Left colon (tissue), 2 donors: ENCODE results near the gene ARL16. TPM values are rescaled to one million over a fixed set of nuclear protein-coding genes. Genes with fewer than 3 reads are reported as not detected.

ENCODE experiments used
- ATAC-seq: fragments of 200-7000 bp; cut with Tn5 transposase; one replicate; pipeline ENCODE4 v1.9.1; 2020; ENCODE audit warnings: mild to moderate bottlenecking, moderate library complexity
- DNase-seq, 2 donors: peaks; one replicate each; pipeline ENCODE4 v3.0.0-alpha.2; 2020
- intact Hi-C, 2 donors: fragments of 100-400 bp; cut with DNase I in 1 of 2; cut with micrococcal nuclease in 1 of 2; formaldehyde crosslinking; loops; one replicate each; pipeline versions ENCODE4 v1.11.2 to v1.14.0; 2022; cut with DNase I, micrococcal nuclease
- total RNA-seq, 2 donors: library from RNA; stranded (reverse); fragmentation: NEBNext Ultra II Directional; extraction: Animal tissue kit (Norgen Biotek cat#: 25700); gene quantifications; one replicate each; pipeline ENCODE4 v1.2.1, GENCODE V29; 2021
- donor health status: DM: no; HTN: no; CAD: no.
- donor health status: DM: yes; HTN: yes; CAD: no.

Gene ARL16
- total RNA-seq, 2 donors from 2014 or later, result 14.3 to 30.5 TPM

DNA sequence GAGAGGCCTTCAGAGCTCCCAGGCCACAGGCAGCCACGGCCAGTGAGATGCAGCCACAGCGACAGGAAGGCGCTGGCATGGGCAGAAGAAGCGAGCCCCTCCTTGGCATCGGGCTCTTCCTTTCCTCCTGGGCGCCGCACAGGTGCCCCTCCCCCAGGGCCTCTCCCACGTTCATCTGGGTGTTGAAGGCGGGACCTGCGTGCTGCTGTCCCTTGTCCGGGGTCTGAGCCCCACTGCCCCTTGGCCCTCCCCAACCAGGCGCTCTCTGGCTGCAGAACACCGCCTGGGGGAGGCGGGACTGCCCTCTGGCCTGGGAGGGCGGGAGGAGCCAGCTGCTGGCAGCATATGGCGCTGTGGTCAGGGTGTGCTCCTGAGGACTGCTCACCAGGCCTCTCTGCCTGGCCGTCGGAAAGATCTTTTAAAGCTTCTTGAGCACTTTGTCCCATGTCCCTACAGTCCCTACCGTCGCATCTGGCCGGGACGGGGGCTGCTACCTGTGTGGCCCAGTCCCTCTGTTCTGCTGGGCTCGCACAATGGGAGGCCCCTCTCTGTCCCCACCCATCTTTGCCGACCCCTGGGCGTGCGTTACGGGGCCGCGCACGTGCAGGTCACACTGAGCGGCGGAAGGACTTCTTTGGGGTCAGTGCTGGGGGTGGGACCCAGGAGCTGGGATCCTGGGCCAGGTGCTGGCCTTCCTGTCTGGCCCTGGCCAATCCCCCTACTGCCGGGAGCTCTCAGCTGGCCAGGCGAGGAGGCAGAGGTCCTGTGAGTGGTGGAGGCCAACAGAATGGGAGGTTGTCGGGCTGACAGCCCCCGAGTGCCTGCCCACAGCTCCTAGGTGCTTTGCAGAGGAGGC lies 30.2 kb upstream of the ARL16 start:
- DNase-seq (peak; percentile 74 to 78), ATAC-seq (peak; percentile 59)
- intact Hi-C loops, result no loop called here

DNA sequence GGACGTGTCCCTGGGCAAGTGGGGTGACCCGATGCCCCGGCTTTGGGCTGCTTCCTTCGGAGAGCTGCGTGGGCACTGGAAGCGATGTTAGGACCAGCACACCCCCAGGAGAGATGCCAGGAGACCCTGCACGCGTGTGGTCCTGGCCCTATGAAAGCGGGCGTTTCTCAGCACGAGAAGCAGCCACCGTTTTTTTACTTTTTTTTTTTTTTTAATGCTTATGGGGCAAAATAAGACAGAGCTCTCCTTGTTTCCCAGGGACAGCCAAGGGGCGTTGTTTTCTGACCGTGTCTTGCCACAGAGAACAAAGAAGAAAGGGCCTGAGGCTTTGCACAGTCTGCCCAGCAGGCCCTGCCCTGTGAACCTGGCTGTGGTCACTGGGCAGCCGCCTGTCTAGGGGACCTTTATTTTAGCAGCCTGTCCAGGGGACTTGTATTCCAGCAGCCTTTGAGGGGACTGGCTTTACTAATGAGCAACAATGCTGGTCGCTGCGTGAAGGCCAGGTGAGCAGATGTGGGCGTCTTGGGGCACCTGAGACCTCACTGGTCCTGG lies 29.5 kb upstream of the ARL16 start:
- ATAC-seq (peak; percentile 3), DNase-seq (no peak)
- intact Hi-C loops, result no loop called here

DNA sequence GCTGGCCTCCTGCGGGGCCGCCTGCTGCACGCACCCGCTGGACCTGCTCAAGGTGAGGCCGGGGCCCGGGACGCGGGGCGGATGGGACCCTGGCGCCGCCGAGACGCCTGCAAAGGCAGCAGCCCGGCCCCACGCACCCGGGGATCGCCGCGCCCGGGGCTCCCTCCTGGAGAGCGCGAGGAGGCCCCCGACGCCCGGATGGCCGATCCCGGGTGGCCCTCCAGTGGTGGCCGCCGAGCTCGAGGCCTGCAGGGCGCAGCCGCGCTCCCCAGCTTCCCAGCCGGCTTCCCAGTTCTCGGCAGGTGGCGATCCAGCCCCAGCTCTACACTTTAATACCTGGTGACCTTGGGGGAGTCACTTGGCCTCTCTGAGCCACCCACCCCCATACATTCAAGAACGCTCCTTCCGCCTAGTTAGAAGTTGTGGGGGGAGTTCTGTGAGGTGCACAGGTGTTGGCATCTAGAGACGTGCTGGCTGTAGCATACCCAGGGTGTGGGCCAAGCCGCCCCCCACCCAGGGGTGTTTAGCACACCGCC lies 28.9 kb upstream of the ARL16 start:
- DNase-seq (peak in 1 of 2 donors; percentile 69), ATAC-seq (peak; percentile 36)
- intact Hi-C loops, result no loop called here

DNA sequence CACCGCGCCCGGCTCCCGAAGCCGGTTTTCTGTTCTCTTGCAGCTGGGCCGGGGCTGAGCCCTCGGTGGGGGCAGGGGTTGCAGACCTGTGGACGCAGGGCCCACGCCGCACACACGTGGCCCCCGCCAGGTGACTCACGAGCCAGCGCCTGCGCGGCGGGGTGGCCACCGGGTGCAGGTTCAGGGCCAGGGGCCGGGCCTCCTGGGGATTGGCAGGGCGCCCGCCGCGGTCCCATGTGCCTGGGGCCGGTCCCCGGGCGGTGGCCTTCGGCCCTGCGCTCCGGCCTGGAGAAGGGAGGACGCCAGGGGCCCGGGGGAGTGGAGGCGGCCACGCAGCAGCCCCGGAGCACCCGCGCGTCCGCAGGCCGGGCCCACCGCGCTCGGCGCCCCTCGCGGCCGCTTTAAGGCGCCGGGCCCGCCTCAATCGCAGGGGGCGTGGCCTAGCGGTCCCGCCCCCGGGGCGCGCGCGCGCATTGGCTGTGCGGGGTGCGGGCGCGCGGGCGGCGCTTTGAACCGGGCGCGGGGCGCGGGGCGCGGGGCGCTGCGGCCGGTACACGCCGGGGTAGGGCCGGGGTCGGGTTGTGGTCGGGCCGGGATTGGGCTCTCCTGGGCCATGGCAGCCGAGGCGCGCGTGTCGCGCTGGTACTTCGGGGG lies 28.3 kb upstream of the ARL16 start, which contains the start of gene SLC25A10:
Gene SLC25A10 (plus strand): TSS at position 471 of the 654 bp plus-strand sequence. CDS start 143 bp downstream, at position 614.
- intact Hi-C loops, result no loop called here
- peak; percentile 70 for ATAC-seq
- peak; percentile 89 to 90 for DNase-seq

DNA sequence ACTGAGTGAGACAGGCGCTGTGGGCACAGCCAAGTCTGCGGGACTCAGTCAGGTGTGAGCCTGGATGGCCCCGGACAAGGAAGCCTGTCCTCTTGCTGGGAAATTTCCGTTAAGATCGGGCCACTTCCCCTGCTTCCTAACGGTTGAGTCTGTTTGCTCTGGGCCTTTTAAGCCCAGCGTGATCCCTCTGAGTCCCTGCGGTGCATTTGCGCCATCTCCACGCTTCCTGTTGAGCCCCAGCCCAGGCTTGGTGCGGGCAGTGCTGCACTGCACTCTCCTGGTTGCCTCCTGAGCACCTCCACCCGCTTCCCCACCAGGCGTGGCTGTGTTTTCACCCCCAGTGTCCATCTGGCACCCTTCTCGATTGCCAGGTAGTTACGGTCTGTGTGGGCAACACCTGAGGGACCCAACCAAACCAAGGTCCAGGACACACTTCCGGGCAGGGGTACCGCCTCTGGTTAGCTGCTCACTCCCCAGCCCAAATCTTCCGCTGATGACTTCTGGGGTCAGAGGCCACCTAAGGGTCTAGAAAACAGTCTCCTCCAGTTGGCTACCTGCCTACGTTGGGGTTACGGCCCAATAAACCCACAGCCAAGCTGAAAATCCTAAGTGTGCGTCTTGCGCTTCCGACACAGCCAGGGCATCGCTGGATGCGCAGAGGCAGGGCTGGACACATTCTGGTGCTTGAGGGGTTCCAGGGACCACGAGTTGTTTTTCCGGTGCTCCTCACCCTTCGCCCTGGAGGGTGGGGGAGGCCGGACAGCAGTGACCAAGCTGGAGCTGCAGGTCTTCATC lies 27.1 kb upstream of the ARL16 start:
- peak in 1 of 2 donors; percentile 59 for DNase-seq
- intact Hi-C loops, result no loop called here
- ATAC-seq, result peak; percentile 26

DNA sequence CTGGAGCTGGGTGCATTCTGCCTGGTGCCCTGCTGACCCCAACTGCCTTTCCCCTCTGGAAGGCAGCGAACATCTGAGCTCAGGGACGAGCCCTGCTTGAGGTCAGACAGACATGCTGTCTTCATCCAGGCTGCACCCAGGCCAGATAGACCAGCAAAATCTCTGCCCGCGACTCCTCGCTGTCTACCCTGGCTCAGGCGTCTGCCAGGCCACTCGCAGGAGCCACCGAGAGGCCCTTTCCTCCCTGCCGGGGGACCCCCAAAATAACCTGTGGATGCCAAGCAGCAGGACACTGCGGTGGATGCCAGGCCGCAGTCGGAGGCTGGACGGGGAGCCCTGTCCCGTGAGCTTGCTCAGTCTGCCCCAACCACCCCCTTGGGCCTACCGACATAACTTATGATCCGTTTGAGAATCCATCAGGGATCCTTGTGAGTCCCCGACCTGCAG lies 25.2 kb upstream of the ARL16 start:
- intact Hi-C loops, result no loop called here
- ATAC-seq (no peak), DNase-seq (no peak)

DNA sequence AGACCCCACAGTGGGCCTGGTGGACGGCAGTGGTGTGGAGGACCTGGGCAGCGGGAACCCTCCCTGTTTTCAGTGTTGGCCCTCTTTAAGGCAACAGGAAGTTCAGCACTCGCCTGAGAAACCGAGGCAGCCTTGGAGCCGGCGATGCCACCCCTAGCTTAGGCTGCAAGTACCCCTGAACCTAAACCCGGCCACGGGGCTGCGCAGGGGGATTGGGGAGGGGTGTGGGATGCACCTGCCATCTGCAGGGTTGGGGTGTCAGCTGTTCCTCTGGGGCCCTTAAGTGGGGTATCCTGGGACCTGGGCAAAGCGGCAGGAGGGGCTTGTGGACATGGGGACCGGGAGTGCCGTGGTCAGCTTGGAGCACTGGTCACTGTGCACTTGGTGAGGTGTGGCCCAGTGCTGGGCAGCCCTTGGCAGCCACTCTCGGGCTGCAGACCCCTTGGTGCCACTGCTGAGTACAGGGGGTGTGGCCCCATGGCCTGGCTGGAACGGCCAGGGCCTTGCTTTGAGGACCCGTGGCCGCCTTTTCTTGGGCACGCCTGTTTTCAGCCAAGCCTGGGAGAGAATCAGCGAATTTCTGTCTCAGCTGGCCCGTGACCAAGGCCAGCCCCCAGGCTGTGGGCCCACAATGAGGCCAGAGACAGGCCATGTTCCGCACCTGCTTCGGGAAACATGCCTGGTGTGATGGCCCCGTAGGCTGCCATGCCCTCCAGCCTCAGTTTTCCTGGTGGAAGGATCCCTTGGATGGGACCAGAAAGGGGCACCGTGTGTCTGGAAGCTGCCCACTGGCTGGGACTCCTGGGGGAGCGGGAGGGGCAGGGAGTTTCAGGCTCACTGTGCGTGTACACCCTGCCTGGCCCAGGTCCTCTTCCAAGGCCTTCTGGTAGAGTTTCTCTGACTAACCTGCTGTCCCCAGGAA lies 24.4 kb upstream of the ARL16 start:
- DNase-seq (no peak), ATAC-seq (no peak)
- intact Hi-C loops, result no loop called here

DNA sequence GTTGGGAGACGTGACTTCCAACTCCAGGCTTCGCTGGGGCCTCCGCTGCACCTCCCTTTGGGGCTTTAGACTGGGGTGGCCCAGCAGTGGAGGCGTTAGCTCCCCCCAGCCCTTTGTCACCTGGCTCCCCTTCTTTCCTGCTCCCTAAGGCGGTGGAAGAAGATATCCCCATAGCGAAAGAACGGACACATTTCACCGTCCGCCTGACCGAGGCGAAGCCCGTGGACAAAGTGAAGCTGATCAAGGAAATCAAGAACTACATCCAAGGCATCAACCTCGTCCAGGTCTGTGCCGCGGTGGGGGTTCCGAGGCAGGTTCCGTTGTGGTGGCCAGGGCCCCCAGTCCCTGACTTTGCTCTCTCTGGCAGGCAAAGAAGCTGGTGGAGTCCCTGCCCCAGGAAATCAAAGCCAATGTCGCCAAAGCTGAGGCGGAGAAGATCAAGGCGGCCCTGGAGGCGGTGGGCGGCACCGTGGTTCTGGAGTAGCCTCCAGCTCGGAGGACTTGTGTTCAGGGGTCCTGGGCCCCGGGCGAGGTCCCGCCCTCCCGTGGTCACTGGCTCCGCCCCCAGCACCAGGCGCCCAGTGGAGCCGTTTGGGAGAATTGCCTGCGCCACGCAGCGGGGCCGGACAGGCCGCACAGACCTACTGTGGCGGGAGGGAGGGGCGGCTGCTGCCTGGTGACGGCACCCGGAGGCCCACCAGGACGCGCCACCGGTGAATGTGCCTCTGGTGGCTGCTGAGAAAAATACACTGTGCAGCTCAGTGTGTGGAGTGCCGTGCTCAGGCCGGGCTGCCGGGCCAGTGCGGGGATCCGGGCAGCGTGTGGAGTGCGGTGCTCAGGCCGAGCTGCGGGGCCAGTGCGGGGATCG lies 23.4 kb upstream of the ARL16 start:
- DNase-seq (no peak), ATAC-seq (no peak)
- intact Hi-C loops, result no loop called here

DNA sequence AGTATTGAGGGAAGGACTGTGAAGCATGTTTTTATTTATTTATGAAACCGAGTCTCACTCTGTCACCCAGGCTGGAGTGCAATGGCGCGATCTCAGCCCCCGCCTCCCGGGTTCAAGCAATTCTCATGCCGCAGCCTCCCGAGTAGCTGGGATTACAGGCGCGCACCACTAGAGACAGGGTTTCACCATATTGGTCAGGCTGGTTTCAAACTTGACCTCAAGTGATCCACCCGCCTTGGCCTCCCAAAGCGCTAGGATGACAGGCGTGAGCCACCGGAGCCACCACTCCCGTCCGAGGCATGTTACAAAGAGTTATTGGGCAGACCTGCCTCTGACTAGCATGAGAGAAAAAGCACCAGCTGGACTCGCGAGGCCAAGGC lies 22.6 kb upstream of the ARL16 start:
- ATAC-seq, result no peak
- intact Hi-C loops, result no loop called here
- DNase-seq, result no peak

DNA sequence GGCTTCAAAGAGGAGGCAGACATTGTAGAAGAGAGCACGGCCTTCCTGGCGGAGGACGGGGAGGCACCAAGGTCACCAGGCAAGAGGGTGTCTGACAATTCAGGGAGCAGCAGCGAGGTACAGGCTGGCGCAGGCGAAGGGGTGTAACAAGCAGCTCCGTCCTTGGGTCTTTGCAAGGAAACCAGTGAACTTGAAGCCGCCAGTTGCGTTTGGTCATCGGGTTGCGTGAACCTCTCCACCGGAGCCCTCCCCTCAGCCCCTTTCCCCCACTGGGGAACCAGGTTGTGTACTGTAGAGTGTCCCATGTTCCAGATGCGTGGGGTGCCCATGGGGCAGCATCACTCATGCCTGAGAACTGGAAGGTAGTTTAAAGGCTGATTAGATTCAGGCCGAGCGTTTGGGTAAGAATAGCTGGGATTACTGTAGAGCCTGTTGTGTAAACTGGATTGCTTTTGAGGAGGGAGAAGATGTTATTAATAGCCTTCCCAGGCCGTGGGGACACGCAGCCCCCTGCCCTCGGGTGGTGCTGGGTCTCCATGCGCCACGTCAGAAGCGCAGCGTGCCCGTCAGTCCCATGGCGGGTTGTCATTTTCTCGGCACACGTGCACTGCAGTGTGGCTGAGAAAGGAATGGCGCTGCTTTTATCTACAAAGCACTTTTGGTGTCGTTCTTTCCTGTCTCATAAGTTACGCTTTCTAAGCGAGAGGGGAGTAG lies 22.1 kb upstream of the ARL16 start:
- DNase-seq (no peak), ATAC-seq (no peak)
- intact Hi-C loops, result no loop called here

DNA sequence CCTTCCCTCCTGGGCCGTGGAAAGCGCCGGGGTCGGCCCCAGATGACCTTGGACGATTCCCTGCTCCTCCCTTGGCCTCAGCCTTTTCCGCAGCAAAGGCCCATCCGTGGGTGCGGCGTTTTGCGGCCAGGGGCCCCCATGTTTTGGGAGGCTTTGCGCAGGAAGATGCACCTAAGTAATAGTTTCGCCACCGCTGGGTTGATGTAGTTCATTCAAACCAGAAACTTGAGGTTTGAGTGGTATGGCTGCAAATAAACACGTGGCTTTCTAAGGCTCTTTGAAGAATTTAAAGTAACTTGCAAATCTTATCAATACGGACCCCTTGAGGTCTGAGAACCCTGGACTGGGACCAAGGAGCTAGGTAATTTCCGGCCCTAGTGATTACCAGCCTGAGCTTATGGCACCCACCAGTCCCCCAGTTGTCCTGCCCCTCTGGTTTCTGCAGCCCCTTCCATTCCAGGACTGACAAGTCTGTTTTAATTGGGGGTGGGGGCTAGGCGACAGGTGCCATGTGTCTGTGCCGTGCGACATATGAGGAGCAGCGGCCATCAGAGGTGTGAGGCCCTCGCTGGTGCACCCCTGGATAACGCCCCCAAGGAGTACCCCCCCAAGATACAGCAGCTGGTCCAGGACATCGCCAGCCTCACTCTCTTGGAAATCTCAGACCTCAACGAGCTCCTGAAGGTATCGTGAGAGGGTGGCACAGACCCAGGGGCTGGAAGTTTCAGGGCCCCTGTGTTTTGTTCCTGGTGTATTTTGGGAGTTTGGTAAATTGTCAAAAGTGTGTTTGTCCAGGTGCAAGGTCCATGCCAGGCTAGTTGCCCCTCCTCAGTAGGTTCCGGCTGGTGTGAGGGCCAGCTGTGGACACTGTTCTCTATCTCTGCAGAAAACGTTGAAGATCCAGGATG lies 20.4 kb upstream of the ARL16 start:
- intact Hi-C loops, result no loop called here
- peak; percentile 27 for ATAC-seq
- peak in 1 of 2 donors; percentile 41 for DNase-seq

DNA sequence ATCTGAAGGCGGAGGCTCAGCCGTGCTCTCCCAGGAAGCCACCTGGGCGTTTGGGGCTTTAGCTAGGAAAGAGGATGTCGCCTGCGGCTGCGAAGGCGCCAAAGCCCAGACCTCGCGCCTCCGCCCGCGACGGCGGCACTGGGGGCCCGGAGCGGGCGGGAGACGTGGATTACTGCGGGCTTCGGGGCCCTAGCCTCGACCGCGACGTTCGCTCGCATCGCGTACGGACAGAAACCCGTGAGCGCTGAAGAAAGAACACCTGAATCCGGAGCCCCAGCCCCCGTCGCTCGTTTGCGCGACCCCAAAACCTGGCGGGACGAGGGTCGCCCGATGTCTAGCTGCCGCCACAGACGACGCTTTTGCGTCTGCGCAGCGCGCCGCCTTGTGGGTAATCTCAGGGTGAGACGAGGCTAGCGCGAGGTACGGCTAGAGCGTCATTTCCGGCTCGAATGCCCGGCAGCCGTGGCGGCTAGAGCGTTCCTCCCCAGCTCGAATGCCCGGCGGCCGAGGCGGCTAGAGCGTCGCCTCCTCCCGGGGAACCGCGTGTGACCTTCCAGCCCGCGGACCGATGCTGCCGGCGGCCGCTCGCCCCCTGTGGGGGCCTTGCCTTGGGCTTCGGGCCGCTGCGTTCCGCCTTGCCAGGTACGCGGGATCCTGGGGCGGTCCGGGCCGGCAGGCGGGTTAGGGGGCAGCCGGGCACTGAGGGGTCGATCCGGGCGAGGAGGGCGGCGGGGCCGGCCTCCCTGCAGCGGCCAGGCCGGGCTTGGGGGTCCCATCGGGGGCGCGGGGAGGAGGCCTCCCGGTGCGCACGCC lies 19.5 kb upstream of the ARL16 start, which contains the start of gene MRPL12:
Gene MRPL12 (plus strand): TSS at position 434 of the 813 bp plus-strand sequence. CDS start 135 bp downstream, at position 569.
- intact Hi-C loops, result no loop called here
- ATAC-seq (peak; percentile 89), DNase-seq (peak; percentile 92 to 97)

DNA sequence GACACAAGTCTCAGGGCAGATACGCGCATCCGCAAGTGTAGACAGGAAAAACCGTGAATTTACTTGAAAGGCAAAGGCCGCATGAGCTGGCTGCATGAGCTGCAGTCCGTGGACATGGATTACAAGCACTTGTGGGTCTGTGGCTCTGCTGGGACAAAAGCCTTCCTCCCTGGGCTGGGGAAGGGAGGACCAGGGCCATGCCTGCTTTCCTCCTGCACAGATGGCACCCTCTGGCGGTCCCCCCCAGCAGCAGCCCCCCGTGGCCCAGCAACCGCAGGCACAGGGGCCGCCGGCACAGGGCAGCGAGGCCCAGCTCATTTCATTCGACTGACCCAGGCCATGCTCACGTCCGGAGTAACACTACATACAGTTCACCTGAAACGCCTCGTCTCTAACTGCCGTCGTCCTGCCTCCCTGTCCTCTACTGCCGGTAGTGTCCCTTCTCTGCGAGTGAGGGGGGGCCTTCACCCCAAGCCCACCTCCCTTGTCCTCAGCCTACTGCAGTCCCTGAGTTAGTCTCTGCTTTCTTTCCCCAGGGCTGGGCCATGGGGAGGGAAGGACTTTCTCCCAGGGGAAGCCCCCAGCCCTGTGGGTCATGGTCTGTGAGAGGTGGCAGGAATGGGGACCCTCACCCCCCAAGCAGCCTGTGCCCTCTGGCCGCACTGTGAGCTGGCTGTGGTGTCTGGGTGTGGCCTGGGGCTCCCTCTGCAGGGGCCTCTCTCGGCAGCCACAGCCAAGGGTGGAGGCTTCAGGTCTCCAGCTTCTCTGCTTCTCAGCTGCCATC lies 17.9 kb upstream of the ARL16 start:
- no peak for DNase-seq
- ATAC-seq, result peak; percentile 9
- intact Hi-C loops, result no loop called here
